Endodermal cell (in vitro differentiated cells): ENCODE data around the gene RAB18. TPM values are rescaled to one million over a fixed set of nuclear protein-coding genes. Genes with fewer than 3 reads are reported as not detected.

Source experiments
- DNase-seq: peaks from one replicate; pipeline ENCODE4 v3.0.0-alpha.2; 2017
- H3K27ac ChIP-seq: 2 replicates; pipeline ENCODE4 v1.5.1; 2013; ENCODE audit warnings: mild to moderate bottlenecking, low read depth, low read length, moderate library complexity
- H3K27me3 ChIP-seq: 2 replicates; pipeline ENCODE4 v1.6.1; 2013; ENCODE audit warnings: mild to moderate bottlenecking, low read length, moderate library complexity; ENCODE audit not compliant: insufficient read depth, control insufficient read depth, poor library complexity, severe bottlenecking
- H3K36me3 ChIP-seq: 2 replicates; pipeline ENCODE4 v1.7.0; 2013; ENCODE audit warnings: mild to moderate bottlenecking, low read length, moderate library complexity; ENCODE audit not compliant: control insufficient read depth, insufficient read depth
- H3K4me1 ChIP-seq: one replicate; pipeline ENCODE4 v1.7.0; 2013; ENCODE audit warnings: low read length; ENCODE audit not compliant: control insufficient read depth, insufficient read depth
- H3K4me3 ChIP-seq: 2 replicates; pipeline ENCODE4 v1.5.1; 2013; ENCODE audit warnings: mild to moderate bottlenecking, low read length, moderate library complexity
- H3K9ac ChIP-seq: 2 replicates; pipeline ENCODE4 v1.6.1; 2013; ENCODE audit warnings: mild to moderate bottlenecking, low read length, moderate library complexity; ENCODE audit not compliant: poor library complexity, severe bottlenecking; ENCODE audit errors: extremely low read depth
- H3K9me3 ChIP-seq: 2 replicates; pipeline ENCODE4 v1.6.1; 2013; ENCODE audit warnings: mild to moderate bottlenecking, low read length, moderate library complexity; ENCODE audit not compliant: control insufficient read depth
- H3K27ac Mint-ChIP-seq: 2 replicates; pipeline ENCODE4 v1.8.0; 2020; ENCODE audit warnings: mixed read lengths
- H3K27me3 Mint-ChIP-seq: 2 replicates; pipeline ENCODE4 v1.8.0; 2021; ENCODE audit warnings: mild to moderate bottlenecking, mixed read lengths; ENCODE audit not compliant: insufficient read depth
- H3K36me3 Mint-ChIP-seq: 2 replicates; pipeline ENCODE4 v1.8.0; 2020; ENCODE audit warnings: low read depth, mixed read lengths
- H3K4me1 Mint-ChIP-seq: 2 replicates; pipeline ENCODE4 v1.8.0; 2020; ENCODE audit warnings: mixed read lengths
- H3K4me3 Mint-ChIP-seq: 2 replicates; pipeline ENCODE4 v1.8.0; 2020; ENCODE audit warnings: mild to moderate bottlenecking, moderate library complexity, mixed read lengths
- H3K9me3 Mint-ChIP-seq: 2 replicates; pipeline ENCODE4 v1.8.0; 2020; ENCODE audit warnings: mild to moderate bottlenecking, mixed read lengths
- WGBS, 2 experiments: methylation state at CpG; one replicate each; pipeline versions ENCODE4 v1.1.5 to v1.1.7; 2013; ENCODE audit warnings: missing lambda C conversion rate in 2 of 2, mixed read lengths in 1 of 2; ENCODE audit not compliant: insufficient coverage in 1 of 2, insufficient read length in 1 of 2; 5-methylcytosine and 5-hydroxymethylcytosine counted together
- total RNA-seq, 2 donors: library from RNA; stranded (reverse); fragmentation: NEBNext Ultra II Directional in 1 of 2; extraction: Animal tissue kit (Norgen Biotek cat#: 25700) in 1 of 2; gene quantifications; 2 replicates in 1 of 2; 3 replicates in 1 of 2; pipeline ENCODE4 v1.2.1, GENCODE V29; 2021
- TF ChIP-seq, protein P1 (sequence below): fragments of 200-600 bp; sonication (generic); conservative IDR thresholded peaks from 2 replicates; pipeline ENCODE4 v1.5.0; 2021; ENCODE audit warnings: antibody characterized with exemption, mild to moderate bottlenecking

RAB18 gene
- total RNA-seq, 2 donors from 2014 or later, result 122 to 150 TPM

GRCh38 chr10:27550823-27551222 is 46.7 kb downstream of the RAB18 start:
- H3K27me3 Mint-ChIP-seq, result no peaks in the 10 kb centered on the region
- Histone ChIP-seq H3K9ac (no peak overlapping the region), H3K27me3 (no peaks in the 10 kb centered on the region), H3K4me1 (peaks cover 5% of the 10 kb centered on the region), H3K27ac (no peak overlapping the region), H3K9me3 (no peaks in the 10 kb centered on the region), H3K4me3 (no peak overlapping the region), H3K36me3 (peaks cover 7% of the 10 kb centered on the region)
- H3K4me3 Mint-ChIP-seq, result no peak overlapping the region
- DNase-seq, result no peak
- 93 to 94% methylated on average over 4 to 6 of the region's 6 CpGs for WGBS, 2 experiments
- H3K4me1 Mint-ChIP-seq, result no peaks in the 10 kb centered on the region
- peaks cover 12% of the 10 kb centered on the region for H3K36me3 Mint-ChIP-seq
- H3K27ac Mint-ChIP-seq, result no peak overlapping the region
- H3K9me3 Mint-ChIP-seq, result no peaks in the 10 kb centered on the region
- TF ChIP-seq, protein P1, sequence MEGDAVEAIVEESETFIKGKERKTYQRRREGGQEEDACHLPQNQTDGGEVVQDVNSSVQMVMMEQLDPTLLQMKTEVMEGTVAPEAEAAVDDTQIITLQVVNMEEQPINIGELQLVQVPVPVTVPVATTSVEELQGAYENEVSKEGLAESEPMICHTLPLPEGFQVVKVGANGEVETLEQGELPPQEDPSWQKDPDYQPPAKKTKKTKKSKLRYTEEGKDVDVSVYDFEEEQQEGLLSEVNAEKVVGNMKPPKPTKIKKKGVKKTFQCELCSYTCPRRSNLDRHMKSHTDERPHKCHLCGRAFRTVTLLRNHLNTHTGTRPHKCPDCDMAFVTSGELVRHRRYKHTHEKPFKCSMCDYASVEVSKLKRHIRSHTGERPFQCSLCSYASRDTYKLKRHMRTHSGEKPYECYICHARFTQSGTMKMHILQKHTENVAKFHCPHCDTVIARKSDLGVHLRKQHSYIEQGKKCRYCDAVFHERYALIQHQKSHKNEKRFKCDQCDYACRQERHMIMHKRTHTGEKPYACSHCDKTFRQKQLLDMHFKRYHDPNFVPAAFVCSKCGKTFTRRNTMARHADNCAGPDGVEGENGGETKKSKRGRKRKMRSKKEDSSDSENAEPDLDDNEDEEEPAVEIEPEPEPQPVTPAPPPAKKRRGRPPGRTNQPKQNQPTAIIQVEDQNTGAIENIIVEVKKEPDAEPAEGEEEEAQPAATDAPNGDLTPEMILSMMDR, result no peak

DNA sequence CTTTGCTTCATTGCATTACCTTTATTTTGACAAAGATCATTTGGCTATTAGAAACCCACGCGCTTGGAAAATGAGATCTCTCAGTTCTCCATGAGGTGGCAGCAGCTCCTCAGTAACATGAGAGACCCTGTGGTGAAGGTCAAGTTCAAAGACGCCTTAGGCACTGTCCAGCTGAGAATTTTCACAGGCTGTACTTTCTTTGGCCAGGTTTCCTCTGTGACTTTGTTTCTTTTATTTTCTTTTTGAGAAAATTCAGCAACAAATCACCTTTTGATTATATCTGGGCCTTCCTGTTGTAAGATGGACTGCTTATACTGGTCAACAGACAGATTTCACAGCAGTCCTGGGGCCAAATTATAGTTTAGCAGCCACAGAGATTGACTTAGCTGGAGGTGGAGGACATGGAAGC is 54.5 kb downstream of the RAB18 start:
- H3K4me1 ChIP-seq, result no peaks in the 10 kb centered on the region
- H3K27ac Mint-ChIP-seq, result no peak overlapping the region
- no peaks in the 10 kb centered on the region for H3K36me3 Mint-ChIP-seq
- no peak overlapping the region for H3K27ac ChIP-seq
- H3K27me3 ChIP-seq, result no peaks in the 10 kb centered on the region
- TF ChIP-seq, protein P1, result peak; percentile 87
- H3K36me3 ChIP-seq, result no peaks in the 10 kb centered on the region
- no peaks in the 10 kb centered on the region for H3K9me3 ChIP-seq
- no peak overlapping the region for H3K4me3 ChIP-seq
- no peaks in the 10 kb centered on the region for H3K9me3 Mint-ChIP-seq
- no peak overlapping the region for H3K9ac ChIP-seq
- H3K4me3 Mint-ChIP-seq, result no peak overlapping the region
- DNase-seq, result peak; percentile 83
- 10 to 14% methylated on average over 3 of the region's 3 CpGs for WGBS, 2 experiments
- peaks cover 2% of the 10 kb centered on the region for H3K4me1 Mint-ChIP-seq
- H3K27me3 Mint-ChIP-seq, result no peaks in the 10 kb centered on the region

- Mint-ChIP-seq H3K36me3 (no peaks in the 10 kb centered on the region), H3K9me3 (no peaks in the 10 kb centered on the region), H3K4me1 (peaks cover 5% of the 10 kb centered on the region), H3K4me3 (no peak overlapping the region), H3K27ac (no peak overlapping the region), H3K27me3 (no peaks in the 10 kb centered on the region)
- no peaks in the 10 kb centered on the region for H3K4me1 ChIP-seq
- 62% methylated on average over 2 of the region's 2 CpGs; no CpG with 5 or more reads in 1 of the 2 experiments for WGBS, 2 experiments
- TF ChIP-seq, protein P1, result no peak
- DNase-seq, result no peak
- H3K9me3 ChIP-seq, result no peaks in the 10 kb centered on the region
- H3K4me3 ChIP-seq, result no peak overlapping the region
- no peaks in the 10 kb centered on the region for H3K36me3 ChIP-seq
- H3K27ac ChIP-seq, result no peak overlapping the region
- no peak overlapping the region for H3K9ac ChIP-seq
- no peaks in the 10 kb centered on the region for H3K27me3 ChIP-seq
Observed at GRCh38 chr10:27561334-27561733, 57.2 kb downstream of the RAB18 start.
